A673 (cell line): ENCODE measurements around the gene DTYMK. TPM values are rescaled to one million over a fixed set of nuclear protein-coding genes. Genes with fewer than 3 reads are reported as not detected.
"Not testable (repeated sequence)": the region's sequence is repeated elsewhere in the genome, so short reads cannot be mapped to it uniquely, and the experiment has no call there.

Experiments
- BruUV-seq: library from RNA; stranded (reverse); fragments of 400-500 nt; replicated peaks from 2 replicates; lab custom pipeline; 2021; lab: Mats Ljungman, UMichigan
- CTCF ChIA-PET: fragments of 300-600 bp; sonication (Branson Sonifier 250); formaldehyde crosslinking; loops from one replicate; lab custom pipeline; 2022; ENCODE audit warnings: antibody characterized with exemption; lab: Charles Lee
- POLR2A ChIA-PET: fragments of 300-600 bp; sonication (Branson Sonifier 250); formaldehyde crosslinking; loops from one replicate; lab custom pipeline; 2022; ENCODE audit warnings: antibody characterized with exemption; ENCODE audit not compliant: low non-redundant PET; lab: Charles Lee
- DNase-seq: peaks from one replicate; pipeline ENCODE4 v3.0.0-alpha.2; 2015; ENCODE audit warnings: low spot score
- H3K27ac ChIP-seq: fragments of 200-600 bp; sonication (generic); 2 replicates; pipeline ENCODE4 v1.5.1; 2016; ENCODE audit warnings: mixed run types, low read depth, mild to moderate bottlenecking, mixed read lengths, antibody characterized with exemption, low read length; ENCODE audit not compliant: poor library complexity, severe bottlenecking
- H3K27me3 ChIP-seq: fragments of 200-600 bp; sonication (generic); replicated peaks from 2 replicates; pipeline ENCODE4 v1.6.1; 2017; ENCODE audit warnings: mixed run types, low read depth, mild to moderate bottlenecking, mixed read lengths, antibody characterized with exemption, low read length; ENCODE audit not compliant: insufficient read depth, poor library complexity
- H3K36me3 ChIP-seq: fragments of 200-600 bp; sonication (generic); 2 replicates; pipeline ENCODE4 v1.6.1; 2016; ENCODE audit warnings: mixed run types, mild to moderate bottlenecking, mixed read lengths, antibody characterized with exemption, low read length; ENCODE audit not compliant: insufficient read depth, poor library complexity, severe bottlenecking
- H3K4me1 ChIP-seq: fragments of 200-600 bp; sonication (generic); 2 replicates; pipeline ENCODE4 v1.6.1; 2017; ENCODE audit warnings: mixed run types, mild to moderate bottlenecking, mixed read lengths, antibody characterized with exemption, low read length; ENCODE audit not compliant: insufficient read depth, poor library complexity, severe bottlenecking
- H3K4me3 ChIP-seq: fragments of 200-600 bp; sonication (generic); 2 replicates; pipeline ENCODE4 v1.5.1; 2016; ENCODE audit warnings: low read depth, mixed run types, mild to moderate bottlenecking, mixed read lengths, low read length; ENCODE audit not compliant: poor library complexity, severe bottlenecking
- H3K9me3 ChIP-seq: fragments of 200-600 bp; sonication (generic); 2 replicates; pipeline ENCODE4 v1.6.1; 2016; ENCODE audit warnings: mixed run types, low read depth, mild to moderate bottlenecking, mixed read lengths, antibody characterized with exemption, low read length; ENCODE audit not compliant: poor library complexity, severe bottlenecking
- CTCF ChIP-seq: fragments of 300-800, 200-600 bp; sonication (generic); conservative IDR thresholded peaks from 2 replicates; pipeline ENCODE4 v1.5.1; 2017; ENCODE audit warnings: low read depth, mild to moderate bottlenecking, antibody characterized with exemption, low read length, moderate library complexity, mixed read lengths
- EZH2 ChIP-seq: fragments of 200-600 bp; sonication (generic); IDR thresholded peaks from 2 replicates; pipeline ENCODE4 v1.6.1; 2017; ENCODE audit warnings: borderline replicate concordance, low read depth, mild to moderate bottlenecking, mixed read lengths, antibody characterized with exemption, low read length; ENCODE audit not compliant: poor library complexity, severe bottlenecking
- intact Hi-C: fragments of 100-400 bp; cut with micrococcal nuclease; formaldehyde crosslinking; loops from one replicate; pipeline ENCODE4 v1.10.0; 2022; ENCODE audit not compliant: unreplicated experiment
- total RNA-seq: library from RNA; stranded (reverse); gene quantifications from 2 replicates; pipeline ENCODE4 v1.2.3, GENCODE V29; 2021

Gene DTYMK
- total RNA-seq, 1 experiment from 2014 or later, result 139 TPM

- TF ChIP-seq CTCF (no peak; the same call in 1 of the 2 replicates), EZH2 (no peak)
- Histone ChIP-seq H3K36me3 (peaks cover 6% of the 10 kb centered on the region), H3K4me1 (peaks cover 5% of the 10 kb centered on the region), H3K4me3 (peak overlapping the region; percentile 80), H3K27ac (peak overlapping the region; percentile 93), H3K27me3 (no peaks in the 10 kb centered on the region), H3K9me3 (no peaks in the 10 kb centered on the region)
- DNase-seq, result no peak
- ChIA-PET POLR2A (no interaction called here), CTCF (interaction anchor here (0.6 to 0.7 kb wide), 2 partner anchors 68 to 69 kb away, joined by 3 read pairs; no protein-coding TSS in a partner anchor)
- BruUV-seq, result no TSS peak
- intact Hi-C loops, result loop anchor here (2.0 kb wide), 1 partner anchor 147 kb away; no protein-coding TSS in a partner anchor
Measured at GRCh38 chr2:241734208-241734466, 47.5 kb upstream of the DTYMK start.

GRCh38 chr2:241733391-241734207 is 47.0 kb upstream of the DTYMK start:
- ChIA-PET POLR2A (no interaction called here), CTCF (interaction anchor here (0.7 kb wide), 1 partner anchor 68 kb away, joined by 3 read pairs; no protein-coding TSS in a partner anchor)
- peak overlapping the region; percentile 93 for H3K27ac ChIP-seq
- TF ChIP-seq CTCF (no peak), EZH2 (no peak)
- DNase-seq, result no peak
- H3K4me3 ChIP-seq, result peak overlapping the region; percentile 80
- peaks cover 5% of the 10 kb centered on the region for H3K4me1 ChIP-seq
- BruUV-seq, result TSS peak; percentile 50
- no peaks in the 10 kb centered on the region for H3K27me3 ChIP-seq
- intact Hi-C loops, result loop anchor here (2.0 kb wide), 1 partner anchor 147 kb away; no protein-coding TSS in a partner anchor
- H3K36me3 ChIP-seq, result peaks cover 6% of the 10 kb centered on the region
- no peaks in the 10 kb centered on the region for H3K9me3 ChIP-seq

- H3K27ac ChIP-seq, POLR2A ChIA-PET, BruUV-seq, intact Hi-C loops, H3K36me3 ChIP-seq, H3K4me1 ChIP-seq, H3K27me3 ChIP-seq, H3K4me3 ChIP-seq, CTCF ChIA-PET, H3K9me3 ChIP-seq: not testable (repeated sequence)
- peak; percentile 66 for DNase-seq
- peak; percentile 53 for TF ChIP-seq CTCF
Measured at GRCh38 chr2:241732513-241733186, 46.0 kb upstream of the DTYMK start.
